Measurements from ENCODE around the gene ZRANB3.

GRCh38 chr2:135154962-135155361 is 376.1 kb downstream of the ZRANB3 start:
- TF ChIP-seq GATA2 (IDR thresholded peaks at IDR 0.05; ENCODE audit: low read depth, low read length): no peak
- no peak for TF ChIP-seq GATA3 (IDR thresholded peaks at IDR 0.05; ENCODE audit: low read depth, low read length)

Data from SH-SY5Y (cell line).